Progenitor cell of endocrine pancreas (in vitro differentiated cells): ENCODE measurements around the gene FAT2. TPM values are rescaled to one million over a fixed set of nuclear protein-coding genes. Genes with fewer than 3 reads are reported as not detected.

ENCODE experiments used
- DNase-seq: peaks from one replicate; pipeline ENCODE4 v3.0.0; 2021; ENCODE audit warnings: low spot score; ENCODE audit not compliant: unreplicated experiment
- H3K27ac Mint-ChIP-seq: 2 replicates; pipeline ENCODE4 v1.8.0; 2021; ENCODE audit warnings: mild to moderate bottlenecking, moderate library complexity, mixed read lengths
- H3K27me3 Mint-ChIP-seq: 2 replicates; pipeline ENCODE4 v1.8.0; 2021; ENCODE audit warnings: mixed read lengths
- H3K36me3 Mint-ChIP-seq: 2 replicates; pipeline ENCODE4 v1.8.0; 2022; ENCODE audit warnings: mixed read lengths; ENCODE audit not compliant: insufficient read depth
- H3K4me1 Mint-ChIP-seq: 2 replicates; pipeline ENCODE4 v1.8.0; 2021; ENCODE audit warnings: low read depth, mixed read lengths
- H3K4me3 Mint-ChIP-seq: 2 replicates; pipeline ENCODE4 v1.8.0; 2021; ENCODE audit warnings: low read depth, mild to moderate bottlenecking, moderate library complexity, mixed read lengths
- H3K9me3 Mint-ChIP-seq: 2 replicates; pipeline ENCODE4 v1.8.0; 2021; ENCODE audit warnings: low read depth, mixed read lengths
- total RNA-seq: library from RNA; stranded (reverse); gene quantifications from 2 replicates; pipeline ENCODE4 v1.2.1, GENCODE V29; 2021
- TF ChIP-seq, protein P1 (sequence below): fragments of 200-600 bp; sonication (generic); IDR thresholded peaks from one replicate; pipeline ENCODE4 v1.5.0; 2021; ENCODE audit warnings: antibody characterized with exemption, mild to moderate bottlenecking; ENCODE audit not compliant: unreplicated experiment

Gene FAT2
- total RNA-seq, 1 donor from 2014 or later: 0.05 TPM

DNA sequence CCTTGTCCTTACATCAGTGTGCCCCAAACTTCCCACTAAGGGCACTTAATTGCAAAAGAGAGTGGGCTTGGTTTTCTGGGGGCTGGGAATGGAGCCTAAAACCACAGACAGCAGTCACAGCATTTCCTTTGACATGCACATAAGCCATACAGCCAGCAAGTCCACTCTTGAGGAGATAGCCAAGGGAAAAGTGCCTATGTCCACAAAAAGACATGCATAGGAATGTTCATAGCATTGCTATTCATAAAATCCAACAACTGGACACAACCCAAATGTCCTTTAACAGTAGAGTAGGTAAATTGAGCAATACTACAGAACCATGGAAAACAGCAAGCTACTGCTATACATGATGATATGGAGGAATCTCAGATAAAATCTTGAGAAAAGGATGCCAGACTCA lies 11.7 kb upstream of the FAT2 start:
- H3K36me3 Mint-ChIP-seq: no peaks in the 10 kb centered on the region
- no peak overlapping the region for H3K27ac Mint-ChIP-seq
- peaks cover 2% of the 10 kb centered on the region for H3K4me1 Mint-ChIP-seq
- peaks cover 33% of the 10 kb centered on the region for H3K27me3 Mint-ChIP-seq
- H3K4me3 Mint-ChIP-seq: no peak overlapping the region
- H3K9me3 Mint-ChIP-seq: no peaks in the 10 kb centered on the region
- TF ChIP-seq, protein P1, sequence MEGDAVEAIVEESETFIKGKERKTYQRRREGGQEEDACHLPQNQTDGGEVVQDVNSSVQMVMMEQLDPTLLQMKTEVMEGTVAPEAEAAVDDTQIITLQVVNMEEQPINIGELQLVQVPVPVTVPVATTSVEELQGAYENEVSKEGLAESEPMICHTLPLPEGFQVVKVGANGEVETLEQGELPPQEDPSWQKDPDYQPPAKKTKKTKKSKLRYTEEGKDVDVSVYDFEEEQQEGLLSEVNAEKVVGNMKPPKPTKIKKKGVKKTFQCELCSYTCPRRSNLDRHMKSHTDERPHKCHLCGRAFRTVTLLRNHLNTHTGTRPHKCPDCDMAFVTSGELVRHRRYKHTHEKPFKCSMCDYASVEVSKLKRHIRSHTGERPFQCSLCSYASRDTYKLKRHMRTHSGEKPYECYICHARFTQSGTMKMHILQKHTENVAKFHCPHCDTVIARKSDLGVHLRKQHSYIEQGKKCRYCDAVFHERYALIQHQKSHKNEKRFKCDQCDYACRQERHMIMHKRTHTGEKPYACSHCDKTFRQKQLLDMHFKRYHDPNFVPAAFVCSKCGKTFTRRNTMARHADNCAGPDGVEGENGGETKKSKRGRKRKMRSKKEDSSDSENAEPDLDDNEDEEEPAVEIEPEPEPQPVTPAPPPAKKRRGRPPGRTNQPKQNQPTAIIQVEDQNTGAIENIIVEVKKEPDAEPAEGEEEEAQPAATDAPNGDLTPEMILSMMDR: no peak
- DNase-seq: no peak

DNA sequence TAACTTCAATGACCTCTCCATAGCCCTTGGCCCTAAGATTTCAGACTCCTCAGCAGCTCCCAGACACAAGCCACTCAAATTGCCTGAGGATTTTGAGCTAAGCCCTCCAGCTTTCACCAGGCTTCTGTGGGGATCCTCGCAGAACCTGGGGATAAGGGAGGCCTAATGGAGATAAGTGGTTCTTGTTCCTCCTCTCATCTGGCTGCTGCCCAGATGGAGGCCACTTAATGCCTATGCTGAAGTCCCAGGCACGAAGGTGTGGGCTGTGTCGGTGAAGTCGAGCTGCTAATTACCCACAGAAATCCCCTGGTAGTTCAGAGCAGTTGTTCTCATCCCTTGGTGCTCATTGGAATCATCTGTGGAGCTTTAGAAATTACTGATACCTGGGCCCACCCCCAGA lies 10.3 kb upstream of the FAT2 start:
- Mint-ChIP-seq H3K27me3 (peaks cover 33% of the 10 kb centered on the region), H3K4me3 (no peak overlapping the region), H3K4me1 (peaks cover 9% of the 10 kb centered on the region), H3K27ac (no peak overlapping the region), H3K9me3 (no peaks in the 10 kb centered on the region), H3K36me3 (no peaks in the 10 kb centered on the region)
- DNase-seq: no peak
- TF ChIP-seq, protein P1: no peak

- Mint-ChIP-seq H3K27ac (no peak overlapping the region), H3K36me3 (no peaks in the 10 kb centered on the region), H3K4me1 (peaks cover 9% of the 10 kb centered on the region), H3K9me3 (no peaks in the 10 kb centered on the region), H3K4me3 (no peak overlapping the region), H3K27me3 (peaks cover 24% of the 10 kb centered on the region)
- TF ChIP-seq, protein P1: no peak
- no peak for DNase-seq
These were observed 9.0 kb upstream of the FAT2 start for GRCh38 chr5:151600069-151600665.

DNA sequence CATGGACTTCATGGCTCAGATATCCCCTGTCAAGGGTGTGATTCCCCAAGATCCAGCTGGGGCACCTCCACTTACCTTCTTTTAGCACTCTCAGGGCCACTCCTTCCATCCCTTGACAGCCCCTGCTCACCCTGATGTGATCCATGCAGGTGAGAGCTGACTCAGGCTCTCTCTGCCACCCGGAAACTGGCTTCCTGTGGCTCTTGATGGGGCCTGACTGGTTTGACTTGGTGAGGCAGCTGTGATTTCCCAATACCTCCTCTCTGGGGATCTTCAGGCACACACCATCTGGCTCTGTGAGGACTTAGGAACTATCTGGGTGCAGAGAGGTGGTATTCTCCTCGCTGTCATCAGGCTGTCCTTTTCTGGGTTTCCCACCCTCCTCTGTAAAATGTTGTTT lies 7.9 kb upstream of the FAT2 start:
- DNase-seq: no peak
- H3K4me3 Mint-ChIP-seq: no peak overlapping the region
- peaks cover 9% of the 10 kb centered on the region for H3K4me1 Mint-ChIP-seq
- H3K36me3 Mint-ChIP-seq: no peaks in the 10 kb centered on the region
- no peaks in the 10 kb centered on the region for H3K9me3 Mint-ChIP-seq
- H3K27ac Mint-ChIP-seq: no peak overlapping the region
- peaks cover 24% of the 10 kb centered on the region for H3K27me3 Mint-ChIP-seq
- TF ChIP-seq, protein P1: no peak

GRCh38 chr5:151598549-151598948 lies 7.4 kb upstream of the FAT2 start:
- H3K27me3 Mint-ChIP-seq: peaks cover 24% of the 10 kb centered on the region
- no peak for DNase-seq
- no peak overlapping the region for H3K27ac Mint-ChIP-seq
- TF ChIP-seq, protein P1: no peak
- peaks cover 9% of the 10 kb centered on the region for H3K4me1 Mint-ChIP-seq
- no peaks in the 10 kb centered on the region for H3K9me3 Mint-ChIP-seq
- H3K36me3 Mint-ChIP-seq: no peaks in the 10 kb centered on the region
- H3K4me3 Mint-ChIP-seq: no peak overlapping the region
